ENCODE data around the gene OR5M11.
"Not testable (repeated sequence)": the region's sequence is repeated elsewhere in the genome, so short reads cannot be mapped to it uniquely, and the experiment has no call there.

The OR5M11 gene

DNA sequence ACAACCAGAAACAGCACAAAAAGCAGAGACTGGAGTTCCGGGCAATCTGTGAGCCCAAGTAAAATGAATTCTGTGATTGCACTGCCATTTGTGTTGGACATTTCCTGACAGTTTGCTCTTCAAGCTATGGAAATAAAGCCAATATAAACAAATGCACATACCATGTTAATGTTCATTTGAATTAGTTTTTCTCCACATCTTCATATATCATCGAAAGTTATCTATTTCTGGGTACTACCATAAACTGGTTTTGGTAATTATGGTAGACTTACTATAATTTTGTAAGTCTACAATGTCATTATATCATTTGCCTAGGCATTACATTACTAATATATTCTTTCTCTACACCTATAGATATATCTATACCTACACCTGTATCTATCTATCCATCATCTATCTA, at the start of gene OR5M11:
TSS of gene OR5M11 (minus strand) at position 101 of the 400 bp plus-strand sequence. CDS start at position 101, 0 bp downstream.
- DNase-seq (ENCODE audit: low spot score): no peak
- FAIRE-seq: no peak

DNA sequence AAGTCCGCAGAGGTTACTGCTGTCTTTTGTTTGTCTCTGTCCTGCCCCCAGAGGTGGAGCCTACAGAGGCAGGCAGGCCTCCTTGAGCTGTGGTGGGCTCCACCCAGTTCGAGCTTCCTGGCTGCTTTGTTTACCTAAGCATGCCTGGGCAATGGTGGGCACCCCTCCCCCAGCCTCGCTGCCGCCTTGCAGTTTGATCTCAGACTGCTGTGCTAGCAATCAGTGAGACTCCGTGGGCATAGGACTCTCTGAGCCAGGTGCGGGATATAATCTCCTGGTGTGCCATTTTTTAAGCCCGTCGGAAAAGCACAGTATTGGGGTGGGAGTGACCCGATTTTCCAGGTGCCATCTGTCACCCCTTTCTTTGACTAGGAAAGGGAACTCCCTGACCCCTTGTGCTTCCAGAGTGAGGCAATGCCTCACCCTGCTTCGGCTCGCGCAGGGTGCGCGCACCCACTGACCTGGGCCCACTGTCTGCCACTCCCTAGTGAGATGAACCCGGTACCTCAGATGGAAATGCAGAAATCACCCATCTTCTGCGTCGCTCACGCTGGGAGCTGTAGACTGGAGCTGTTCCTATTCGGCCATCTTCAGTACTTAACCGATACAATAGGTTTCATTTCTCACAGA, 49.1 kb upstream of the OR5M11 start:
- FAIRE-seq; DNase-seq (ENCODE audit: low spot score): not testable (repeated sequence)

DNA sequence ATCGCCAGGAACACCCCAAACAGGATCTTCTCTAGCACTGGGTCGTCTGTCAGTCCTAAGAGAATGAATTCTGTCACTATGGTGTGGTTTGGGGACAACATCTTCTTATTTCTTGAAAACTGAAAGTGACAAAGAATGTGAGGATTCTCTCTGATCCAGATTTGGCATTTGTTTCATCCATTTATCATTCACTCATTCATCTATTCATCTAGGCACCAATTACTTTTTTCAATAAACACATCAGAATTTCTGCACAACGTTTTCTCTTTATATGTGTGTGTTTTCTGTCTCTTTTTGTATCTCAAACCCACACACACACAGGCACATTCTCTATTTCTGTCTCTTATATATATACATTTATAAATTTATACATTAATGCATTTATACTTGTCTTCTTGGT, 34.6 kb upstream of the OR5M11 start, which contains the start of gene OR5M10:
TSS of gene OR5M10 (minus strand) at position 101 of the 400 bp plus-strand sequence. CDS start at position 101, 0 bp downstream.
- DNase-seq (ENCODE audit: low spot score) (no peak), FAIRE-seq (no peak)

DNA sequence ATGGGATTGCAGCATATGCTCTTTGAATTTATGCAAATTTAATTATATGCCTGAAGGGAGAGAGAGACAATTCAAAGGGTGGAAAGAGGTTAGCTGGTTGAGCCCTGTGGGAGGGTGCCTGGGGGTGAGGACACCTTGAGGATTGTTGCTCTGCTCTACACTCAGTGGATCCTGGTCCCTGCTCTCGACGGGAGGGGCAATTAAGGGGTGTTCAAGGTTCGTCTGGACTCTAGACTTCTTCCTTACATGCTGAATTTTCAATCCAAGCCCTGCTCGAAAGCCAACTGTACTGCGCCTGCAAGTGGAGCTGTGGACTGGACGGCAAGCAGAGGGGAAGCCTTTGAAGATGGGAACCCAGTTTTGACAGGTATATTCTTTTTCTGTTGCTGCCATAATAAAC, 15.5 kb upstream of the OR5M11 start:
- no peak for DNase-seq (ENCODE audit: low spot score)
- no peak for FAIRE-seq

DNA sequence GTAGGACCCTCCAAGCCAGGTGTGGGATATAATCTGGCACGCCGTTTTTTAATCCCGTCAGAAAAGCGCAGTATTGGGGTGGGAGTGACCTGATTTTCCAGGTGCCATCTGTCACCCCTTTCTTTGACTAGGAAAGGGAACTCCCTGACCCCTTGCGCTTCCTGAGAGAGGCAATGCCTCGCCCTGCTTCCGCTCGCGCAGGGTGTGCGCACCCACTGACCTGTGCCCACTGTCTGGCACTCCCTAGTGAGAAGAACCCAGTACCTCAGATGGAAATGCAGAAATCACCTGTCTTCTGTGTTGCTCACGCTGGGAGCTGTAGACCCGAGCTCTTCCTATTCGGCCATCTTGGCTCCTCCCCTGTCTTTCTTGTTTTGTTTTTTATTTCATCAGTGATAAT, 11.6 kb upstream of the OR5M11 start:
- DNase-seq (ENCODE audit: low spot score); FAIRE-seq: not testable (repeated sequence)

DNA sequence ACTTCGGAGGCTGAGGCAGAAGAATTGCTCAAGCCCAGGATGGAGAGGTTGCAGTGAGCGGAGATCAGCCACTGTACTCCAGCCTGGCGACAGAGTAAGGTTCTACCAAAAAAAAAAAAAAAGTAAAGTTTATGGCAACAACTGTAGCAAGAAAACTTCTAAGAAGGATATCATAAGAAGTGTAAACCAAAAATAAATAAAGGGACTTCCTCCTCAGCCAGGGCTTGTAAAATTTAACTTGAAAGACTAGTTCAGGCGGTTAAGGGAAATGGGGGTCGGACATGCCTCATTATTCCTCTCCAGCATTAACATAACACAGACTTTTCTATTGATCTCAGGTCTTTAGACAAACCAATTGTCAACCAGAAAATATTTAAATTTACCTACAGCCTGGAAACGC, 2.5 kb upstream of the OR5M11 start:
- FAIRE-seq (no peak), DNase-seq (ENCODE audit: low spot score) (no peak)

DNA sequence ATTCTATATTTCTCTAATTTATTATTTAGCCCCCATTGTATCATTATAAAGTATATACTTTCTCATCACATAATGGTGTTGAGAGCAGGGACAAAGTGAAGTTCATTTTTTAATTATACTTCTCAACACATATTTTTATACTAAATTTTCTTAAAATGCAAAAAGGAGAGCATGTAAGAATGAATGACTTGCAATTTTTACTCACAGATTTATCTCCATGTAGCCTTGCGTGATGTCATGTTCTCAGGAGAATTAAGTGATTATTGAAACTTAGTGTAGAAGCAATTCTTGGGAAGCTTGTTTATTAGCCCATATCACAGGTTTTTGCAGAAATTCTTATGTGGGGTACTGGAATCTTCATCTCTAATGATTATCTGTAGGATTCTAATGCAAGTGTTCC, 682 bp upstream of the OR5M11 start:
- DNase-seq (ENCODE audit: low spot score): no peak
- no peak for FAIRE-seq

DNA sequence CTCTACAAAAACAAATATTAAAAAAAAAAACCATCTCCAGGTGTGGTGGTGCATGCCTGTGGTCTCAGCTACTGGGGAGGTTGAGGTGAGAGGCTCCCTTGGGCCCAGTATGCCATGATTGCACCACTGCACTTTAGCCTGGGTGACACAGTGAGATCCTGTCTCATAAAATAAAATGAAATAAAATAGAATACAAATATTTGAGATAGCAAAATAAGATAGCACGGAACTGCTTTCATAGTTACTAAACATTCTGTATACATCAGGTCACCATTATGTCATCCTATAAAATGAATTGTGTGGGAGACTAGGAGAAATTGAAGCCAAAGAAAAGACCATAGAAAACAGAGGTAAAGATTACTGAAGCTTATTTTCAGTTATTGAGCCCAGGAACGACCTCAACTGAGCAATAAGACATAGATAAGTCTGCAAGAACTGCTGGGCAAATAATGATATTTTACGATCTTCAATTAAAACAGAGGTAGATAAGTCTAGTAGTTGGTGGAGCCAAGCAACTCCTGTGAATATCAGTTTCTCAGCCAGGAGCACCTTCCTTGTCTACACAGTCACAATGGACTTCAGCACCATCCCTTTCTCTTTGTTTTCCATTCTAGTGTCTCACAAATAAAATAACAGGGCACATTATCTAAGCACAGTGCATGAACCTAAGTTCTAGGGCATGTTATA, 9.9 kb downstream of the OR5M11 start:
- FAIRE-seq (no peak), DNase-seq (ENCODE audit: low spot score) (no peak)

DNA sequence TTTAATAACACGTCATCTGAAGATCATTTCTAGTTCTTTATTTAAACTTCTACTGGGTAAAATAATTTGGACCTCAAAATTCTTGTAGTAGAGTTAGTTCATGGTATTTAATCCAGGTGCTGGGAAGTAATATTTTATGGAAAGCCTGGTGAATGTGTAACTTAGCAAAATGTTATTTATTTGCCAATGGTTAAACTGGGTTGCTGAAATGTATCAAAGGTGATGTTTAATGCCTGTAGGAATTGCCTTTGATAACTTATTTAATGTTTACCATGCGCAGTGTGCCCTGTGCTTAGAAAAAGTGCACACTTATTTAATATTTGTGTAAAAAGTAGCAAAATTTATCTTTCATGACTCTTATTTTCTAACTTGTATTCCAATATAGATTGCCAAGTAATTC, 11.2 kb downstream of the OR5M11 start:
- no peak for DNase-seq (ENCODE audit: low spot score)
- no peak for FAIRE-seq

DNA sequence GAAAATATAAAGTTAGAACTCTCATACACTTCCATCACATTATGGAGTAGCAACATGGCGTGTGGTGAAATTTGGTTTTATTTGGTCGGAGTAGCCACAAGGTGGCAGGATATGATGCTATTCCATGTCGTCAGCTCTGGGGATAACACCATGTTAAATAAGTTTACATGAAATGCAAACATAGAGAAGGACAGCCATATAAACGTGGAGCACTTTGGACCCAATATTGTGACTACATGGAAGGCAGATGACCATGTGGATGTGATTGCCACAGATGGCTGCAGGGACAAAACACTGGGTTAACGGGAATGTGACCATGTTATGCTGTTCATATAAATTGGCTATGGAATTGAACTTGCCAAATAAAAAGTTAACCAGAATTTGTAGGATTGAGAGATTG, 21.0 kb downstream of the OR5M11 start:
- FAIRE-seq: no peak
- no peak for DNase-seq (ENCODE audit: low spot score)

DNA sequence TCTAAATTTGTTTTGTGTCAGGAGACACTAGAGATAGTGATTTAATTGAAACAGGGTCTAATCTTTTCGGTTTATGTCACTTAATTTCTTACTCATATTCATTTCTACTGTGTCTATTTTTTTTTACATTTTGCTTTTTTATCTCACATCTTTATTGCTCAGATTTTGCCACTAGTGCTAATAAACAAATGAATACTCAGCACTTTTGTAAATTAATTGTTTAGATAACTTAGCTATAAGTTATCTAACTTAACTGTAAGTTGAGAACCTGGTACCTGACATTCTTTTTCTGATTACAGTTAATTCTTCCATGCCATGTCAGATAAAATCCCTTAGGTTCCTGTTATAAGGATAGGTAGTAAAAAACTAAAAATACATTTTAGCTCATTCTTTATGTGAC, 29.8 kb downstream of the OR5M11 start:
- DNase-seq (ENCODE audit: low spot score): no peak
- no peak for FAIRE-seq

DNA sequence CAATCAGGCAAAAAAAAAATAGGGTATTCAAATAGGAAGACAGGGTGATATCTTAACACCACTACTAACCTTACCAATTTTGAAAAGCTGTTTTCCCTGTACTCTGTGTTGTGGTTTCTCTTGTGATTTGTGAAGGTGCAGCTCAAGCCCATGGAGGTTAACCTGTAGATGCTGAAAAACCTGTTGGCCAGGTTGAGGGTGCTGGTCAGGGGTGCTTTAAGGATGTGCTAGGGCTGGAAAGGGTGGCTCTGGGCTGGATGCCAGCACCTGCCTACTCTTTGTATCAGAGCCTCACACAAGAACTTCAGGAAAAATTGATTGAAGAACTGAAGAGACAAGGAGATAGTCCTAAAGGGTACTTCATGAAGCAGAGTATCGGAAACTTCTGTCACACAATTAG, 33.6 kb downstream of the OR5M11 start:
- FAIRE-seq (no peak), DNase-seq (ENCODE audit: low spot score) (no peak)

DNA sequence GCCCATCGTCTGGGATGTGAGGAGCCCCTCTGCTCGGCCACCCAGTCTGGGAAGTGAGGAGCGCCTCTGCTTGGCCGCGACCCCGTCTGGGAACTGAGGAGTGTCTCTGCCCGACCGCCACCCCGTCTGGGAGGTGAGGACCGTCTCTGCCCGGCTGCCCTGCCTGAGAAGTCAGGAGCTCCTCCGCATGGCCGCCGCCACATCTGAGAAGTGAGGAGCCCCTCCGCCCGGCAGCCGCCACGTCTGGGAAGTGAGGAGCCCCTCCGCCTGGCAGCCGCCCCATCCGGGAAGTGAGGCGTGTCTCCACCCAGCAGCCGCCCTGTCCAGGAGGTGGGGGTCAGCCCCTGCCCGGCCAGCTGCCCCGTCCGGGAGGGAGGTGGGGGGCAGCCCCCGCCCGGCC, 46.0 kb downstream of the OR5M11 start:
- no peak for DNase-seq (ENCODE audit: low spot score)

DNA sequence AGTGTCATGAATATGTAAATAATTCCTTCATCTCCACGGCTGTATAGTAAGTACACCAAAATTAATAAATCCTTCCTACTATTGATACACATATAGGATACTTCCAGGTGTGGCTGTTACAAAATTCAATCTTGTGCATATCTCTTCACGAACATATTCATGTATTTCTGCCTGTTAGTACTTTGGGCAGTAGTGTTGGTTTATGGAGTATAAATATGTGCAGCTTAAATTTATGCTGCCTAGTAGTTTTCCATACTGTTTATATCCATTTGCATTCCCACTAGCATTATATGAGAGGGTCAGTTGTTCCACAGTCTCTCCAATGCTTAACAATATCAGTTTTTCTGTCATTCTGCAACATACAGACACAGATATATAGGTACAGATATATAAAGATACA, 47.9 kb downstream of the OR5M11 start:
- FAIRE-seq: no peak
- no peak for DNase-seq (ENCODE audit: low spot score)

More for the DNA sequence above, 46.0 kb downstream of the OR5M11 start:
- no peak for FAIRE-seq

Measured in urothelium cell line (cell line).